ENCODE results near the gene STK4.

DNA sequence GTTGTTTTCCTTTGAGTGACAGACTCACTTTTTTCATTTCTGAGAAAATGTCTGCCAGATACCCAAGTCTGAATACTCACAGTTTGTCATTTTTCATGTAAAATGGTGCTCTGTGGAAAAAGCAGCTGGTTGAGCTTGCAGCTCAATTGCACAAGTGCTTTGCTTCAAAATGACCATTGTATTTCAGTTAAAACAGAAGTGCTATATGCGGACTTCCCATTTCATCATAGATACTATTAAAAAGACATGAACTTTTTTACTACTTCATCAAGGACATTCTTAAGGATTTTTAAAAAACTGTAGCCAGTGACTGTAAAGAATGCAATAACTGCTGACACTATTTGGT lies 73.1 kb downstream of the STK4 start:
- TF ChIP-seq SMAD3 (CRISPR knock-in tag; IDR thresholded peaks at IDR 0.05; ENCODE audit: borderline replicate concordance): no peak
- no peak for TF ChIP-seq CTCF (IDR thresholded peaks at IDR 0.05)
- TF ChIP-seq PRDM15 (CRISPR knock-in tag; IDR thresholded peaks at IDR 0.05): no peak
